Stimulated activated CD4-positive, alpha-beta T cell treated with anti-CD3 and anti-CD28 coated beads, TNF-alpha, amount 100 ng/mL, for 1 hour (primary cell): ENCODE measurements around the gene VGLL4.

ENCODE experiments used
- DNase-seq, 3 donors: peaks; one replicate each; pipeline ENCODE4 v3.0.0-alpha.2; 2020; ENCODE audit warnings: low read depth in 3 of 3, low spot score in 1 of 3

Gene VGLL4

GRCh38 chr3:11509173-11510000 lies 134.3 kb downstream of the VGLL4 start:
- no peak for DNase-seq

DNA sequence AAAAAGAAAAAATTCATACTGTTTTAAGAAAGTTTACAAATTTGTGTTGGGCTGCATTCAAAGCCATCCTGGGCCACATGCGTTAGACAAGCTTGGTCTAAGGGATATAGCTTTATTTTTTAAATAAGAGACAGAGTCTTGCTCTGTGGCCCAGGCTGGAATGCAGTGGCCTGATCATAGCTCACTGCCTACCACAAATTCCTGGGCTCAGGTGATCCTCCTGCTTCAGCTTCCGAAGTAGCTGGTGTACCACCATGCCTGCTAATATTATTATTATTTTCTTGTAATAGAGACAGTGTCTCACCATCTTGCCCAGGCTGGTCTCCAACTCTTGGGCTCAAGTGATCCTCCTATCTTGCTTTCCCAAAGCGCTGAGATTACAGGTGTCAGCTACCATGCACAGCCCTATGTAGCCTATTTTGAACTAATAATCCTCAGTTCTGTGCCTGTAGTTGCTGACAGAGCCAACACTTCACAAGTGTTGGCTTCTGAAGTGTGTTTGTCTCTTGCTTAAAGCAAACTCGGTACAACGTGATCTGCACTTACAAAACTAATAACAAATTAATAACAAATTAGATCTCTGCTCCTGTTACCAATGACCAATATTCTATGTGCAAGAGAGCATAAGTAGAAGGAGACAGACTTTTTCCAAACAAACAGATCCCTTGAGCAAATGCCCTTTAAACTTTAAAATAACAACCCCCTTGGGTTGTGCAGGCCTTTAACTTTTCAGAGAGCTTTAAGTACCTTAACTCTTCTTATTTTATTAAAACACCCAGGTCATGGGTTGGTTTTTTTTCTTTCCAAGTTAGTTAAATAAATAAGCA lies 135.2 kb downstream of the VGLL4 start:
- DNase-seq, result no peak

DNA sequence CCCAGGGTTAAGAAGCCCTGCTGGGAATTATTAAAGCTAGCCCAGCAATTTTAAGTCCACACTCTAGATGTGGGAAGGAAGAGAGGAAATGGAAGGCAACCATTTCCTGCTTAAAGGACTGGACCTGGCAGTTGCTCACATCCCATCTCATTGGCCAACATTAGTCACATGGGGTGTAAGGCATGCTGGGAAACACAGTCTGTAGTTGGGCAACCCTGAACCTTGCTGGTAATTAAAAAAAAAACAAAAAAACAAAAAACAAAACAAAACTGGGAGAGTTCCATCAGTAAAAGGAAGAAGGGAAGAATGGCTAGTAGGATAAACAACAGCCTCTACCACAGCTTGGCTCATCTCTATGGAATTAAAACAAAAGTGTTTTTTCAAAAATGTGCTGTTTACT lies 136.0 kb downstream of the VGLL4 start:
- DNase-seq, result no peak
